ENCODE results near the gene NHLRC4. TPM values are rescaled to one million over a fixed set of nuclear protein-coding genes. Genes with fewer than 3 reads are reported as not detected.

The NHLRC4 gene
- polyA plus RNA-seq, 1 of the 3 experiments (the other 2 are of a cell fraction) = 0.69 TPM

DNA sequence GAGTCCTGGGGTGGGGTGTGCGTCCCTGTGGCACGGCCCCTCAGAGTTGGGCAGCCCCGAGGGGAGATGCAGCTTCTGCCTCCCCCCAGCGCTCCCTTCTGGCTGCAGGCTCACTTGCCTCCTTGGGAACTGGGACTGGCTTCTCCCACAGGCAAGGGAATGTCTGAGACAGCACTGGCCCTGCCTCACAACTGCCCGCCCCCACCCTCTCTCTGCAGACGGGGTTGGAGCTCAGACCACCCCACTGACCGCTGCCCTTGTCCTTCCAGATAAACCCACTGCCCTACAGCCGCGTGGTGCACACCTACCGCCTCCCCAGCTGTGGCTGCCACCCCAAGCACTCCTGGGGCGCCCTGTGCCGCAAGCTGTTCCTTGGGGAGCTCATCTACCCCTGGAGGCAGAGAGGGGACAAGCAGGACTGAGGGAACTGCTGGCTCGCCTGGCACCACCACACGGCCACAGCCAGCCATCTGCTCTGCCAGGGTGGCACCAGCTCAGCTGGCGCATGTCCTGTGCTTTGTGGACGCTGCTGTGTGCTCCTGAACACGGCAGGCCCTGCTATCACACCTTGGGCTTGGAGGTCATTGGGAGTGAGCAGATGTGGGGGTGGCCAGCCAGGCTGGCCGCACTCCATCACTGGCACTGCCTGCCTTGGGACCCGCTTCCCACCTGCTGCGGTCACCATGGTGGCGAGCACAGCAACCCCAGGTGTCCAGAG, 16.0 kb downstream of the NHLRC4 start (continued):
- TF ChIP-seq EP300 (IDR thresholded peaks at IDR 0.05; ENCODE audit: borderline replicate concordance in 1 of 2, low read depth in 1 of 2, low read length in 1 of 2) (no peak), TAF1 (IDR thresholded peaks at IDR 0.05; ENCODE audit: borderline replicate concordance, low read depth, low read length) (no peak), NFIC (IDR thresholded peaks at IDR 0.05; ENCODE audit: borderline replicate concordance) (no peak), POLR2AphosphoS5 (IDR thresholded peaks at IDR 0.05; ENCODE audit: low read depth, low read length) (no peak)
- TF ChIP-seq, protein P1, sequence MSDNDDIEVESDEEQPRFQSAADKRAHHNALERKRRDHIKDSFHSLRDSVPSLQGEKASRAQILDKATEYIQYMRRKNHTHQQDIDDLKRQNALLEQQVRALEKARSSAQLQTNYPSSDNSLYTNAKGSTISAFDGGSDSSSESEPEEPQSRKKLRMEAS (IDR thresholded peaks at IDR 0.05; ENCODE audit: low read depth) = no peak

DNA sequence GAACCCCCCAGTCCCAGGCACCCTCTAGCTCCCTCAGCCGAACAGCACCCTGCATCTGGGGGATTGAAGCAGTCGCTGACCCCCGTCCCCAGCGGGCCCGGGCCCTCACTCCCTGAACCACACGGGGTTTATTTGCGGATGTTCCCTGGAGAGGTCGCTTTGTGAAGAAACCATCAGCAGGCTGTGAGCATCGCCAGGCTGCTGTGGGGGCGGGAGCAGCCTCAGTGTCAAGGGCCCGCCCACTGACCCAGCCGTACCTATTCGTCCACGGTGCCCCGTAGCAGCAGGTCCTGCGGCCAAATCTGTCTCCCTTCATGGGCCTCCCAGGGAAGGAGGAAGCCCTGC, 16.6 kb downstream of the NHLRC4 start:
- H3K4me1 ChIP-seq (ENCODE audit: control insufficient read depth in 1 of 2, insufficient read depth in 2 of 2, low read depth in 1 of 2, low read length in 1 of 2) = peaks cover 21 to 30% of the 10 kb centered on the region in 2 experiments; a peak in 2 of 4 replicates
- H3K9me3 ChIP-seq = no peaks in the 10 kb centered on the region
- peaks cover 17% of the 10 kb centered on the region for H3F3A ChIP-seq (replicated peaks; ENCODE audit: insufficient read depth)
- WGBS (ENCODE audit: low lambda C conversion rate) = 98% methylated on average over 8 of the region's 16 CpGs
- no peak overlapping the region for H3K4me2 ChIP-seq
- CTCF ChIA-PET = no interaction called here
- no peak overlapping the region for H3K9ac ChIP-seq
- H3K4me3 ChIP-seq (ENCODE audit: low read depth in 2 of 2, low read length in 1 of 2) = no peak overlapping the region
- no peak overlapping the region for H2AFZ ChIP-seq (ENCODE audit: low read depth)
- no peak for DNase-seq
- no peak overlapping the region for H3K27ac ChIP-seq (ENCODE audit: low read depth in 2 of 2, low read length in 1 of 2)
- H4K20me1 ChIP-seq (ENCODE audit: insufficient read depth) = no peaks in the 10 kb centered on the region
- H3K9me2 ChIP-seq = no peaks in the 10 kb centered on the region
- H3K27me3 ChIP-seq (ENCODE audit: insufficient read depth) = no peaks in the 10 kb centered on the region
- peaks cover 3 to 15% of the 10 kb centered on the region in 2 experiments for H3K36me3 ChIP-seq (replicated peaks in 1 of 2; ENCODE audit: control insufficient read depth in 1 of 2, insufficient read depth in 2 of 2, low read length in 1 of 2)
- TF ChIP-seq GABPA (IDR thresholded peaks at IDR 0.05; ENCODE audit: low read depth) (no peak), RFX5 (IDR thresholded peaks at IDR 0.05; ENCODE audit: low read length) (no peak), NRF1 (IDR thresholded peaks at IDR 0.05; ENCODE audit: low read depth, low read length) (no peak), TCF12 (IDR thresholded peaks at IDR 0.05) (no peak), SMC3 (IDR thresholded peaks at IDR 0.05; ENCODE audit: low read depth, low read length) (no peak)
- POLR2A ChIA-PET = no interaction called here
- peaks cover 16% of the 10 kb centered on the region for H3K79me2 ChIP-seq (ENCODE audit: insufficient read depth)

DNA sequence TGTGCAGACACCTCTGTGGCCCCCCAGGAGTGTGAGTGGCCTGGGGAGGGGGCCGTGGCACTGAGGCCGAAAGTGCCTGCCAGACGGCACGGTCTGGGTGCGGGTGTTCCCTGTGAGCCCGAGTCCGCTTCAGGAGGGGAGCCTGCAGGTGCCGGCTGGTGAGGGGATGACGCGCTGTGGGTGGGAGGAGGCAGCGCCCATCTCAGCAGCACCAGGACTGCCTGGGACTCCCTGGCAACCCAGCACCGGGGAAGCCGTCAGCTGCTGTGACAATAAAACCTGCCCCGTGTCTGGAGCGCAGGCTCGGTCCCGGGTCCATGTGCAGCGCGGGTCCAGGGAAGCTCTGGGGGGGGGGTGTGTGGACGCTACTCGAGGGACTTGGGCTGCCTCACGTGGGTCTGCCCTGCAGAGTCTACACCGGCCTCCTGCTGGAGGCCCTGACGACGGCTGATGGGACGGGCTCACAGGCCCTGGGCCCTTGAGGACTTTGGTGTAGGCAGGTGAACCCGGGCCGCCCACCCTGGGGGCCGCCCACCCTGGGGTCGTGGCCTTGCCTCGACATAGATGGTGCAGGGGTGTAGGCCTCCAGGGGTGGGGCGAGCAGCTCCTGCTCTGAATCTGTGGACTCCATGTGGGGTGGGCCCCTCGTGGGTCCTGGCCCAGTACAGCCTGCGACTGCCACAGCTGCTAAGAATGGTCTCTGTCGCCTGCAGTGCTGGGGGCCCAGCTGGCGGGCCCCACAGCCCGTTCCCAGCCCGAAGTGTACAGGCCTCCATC, 17.2 kb downstream of the NHLRC4 start:
- Histone ChIP-seq H3K4me3 (ENCODE audit: low read depth in 2 of 2, low read length in 1 of 2) (no peak overlapping the region), H3K9ac (no peak overlapping the region), H4K20me1 (ENCODE audit: insufficient read depth) (no peaks in the 10 kb centered on the region), H3K79me2 (ENCODE audit: insufficient read depth) (peaks cover 21% of the 10 kb centered on the region), H3K27ac (ENCODE audit: low read depth in 2 of 2, low read length in 1 of 2) (no peak overlapping the region), H3K9me3 (no peaks in the 10 kb centered on the region), H3K27me3 (ENCODE audit: insufficient read depth) (no peaks in the 10 kb centered on the region), H3K4me1 (ENCODE audit: control insufficient read depth in 1 of 2, insufficient read depth in 2 of 2, low read depth in 1 of 2, low read length in 1 of 2) (peaks cover 21 to 30% of the 10 kb centered on the region in 2 experiments; a peak in 2 of 4 replicates), H3K4me2 (no peak overlapping the region), H3K9me2 (no peaks in the 10 kb centered on the region), H3F3A (replicated peaks; ENCODE audit: insufficient read depth) (peaks cover 20% of the 10 kb centered on the region), H2AFZ (ENCODE audit: low read depth) (no peak overlapping the region), H3K36me3 (replicated peaks in 1 of 2; ENCODE audit: control insufficient read depth in 1 of 2, insufficient read depth in 2 of 2, low read length in 1 of 2) (peaks cover 3 to 15% of the 10 kb centered on the region in 2 experiments)
- DNase-seq = peak; percentile 42
- WGBS (ENCODE audit: low lambda C conversion rate) = 92% methylated on average over 9 of the region's 38 CpGs
- ChIA-PET CTCF (interaction anchor here (1.6 kb wide), 1 partner anchor 51 kb away, joined by 5 read pairs; no protein-coding TSS in a partner anchor), POLR2A (no interaction called here)
- TF ChIP-seq JUND (IDR thresholded peaks at IDR 0.05) = no peak
- TF ChIP-seq FOSL2 (IDR thresholded peaks at IDR 0.05; ENCODE audit: borderline replicate concordance, low read depth) = no peak
- TF ChIP-seq, protein P2, sequence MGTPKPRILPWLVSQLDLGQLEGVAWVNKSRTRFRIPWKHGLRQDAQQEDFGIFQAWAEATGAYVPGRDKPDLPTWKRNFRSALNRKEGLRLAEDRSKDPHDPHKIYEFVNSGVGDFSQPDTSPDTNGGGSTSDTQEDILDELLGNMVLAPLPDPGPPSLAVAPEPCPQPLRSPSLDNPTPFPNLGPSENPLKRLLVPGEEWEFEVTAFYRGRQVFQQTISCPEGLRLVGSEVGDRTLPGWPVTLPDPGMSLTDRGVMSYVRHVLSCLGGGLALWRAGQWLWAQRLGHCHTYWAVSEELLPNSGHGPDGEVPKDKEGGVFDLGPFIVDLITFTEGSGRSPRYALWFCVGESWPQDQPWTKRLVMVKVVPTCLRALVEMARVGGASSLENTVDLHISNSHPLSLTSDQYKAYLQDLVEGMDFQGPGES (IDR thresholded peaks at IDR 0.05; ENCODE audit: low read depth, low read length) = no peak
- TF ChIP-seq, protein P3, sequence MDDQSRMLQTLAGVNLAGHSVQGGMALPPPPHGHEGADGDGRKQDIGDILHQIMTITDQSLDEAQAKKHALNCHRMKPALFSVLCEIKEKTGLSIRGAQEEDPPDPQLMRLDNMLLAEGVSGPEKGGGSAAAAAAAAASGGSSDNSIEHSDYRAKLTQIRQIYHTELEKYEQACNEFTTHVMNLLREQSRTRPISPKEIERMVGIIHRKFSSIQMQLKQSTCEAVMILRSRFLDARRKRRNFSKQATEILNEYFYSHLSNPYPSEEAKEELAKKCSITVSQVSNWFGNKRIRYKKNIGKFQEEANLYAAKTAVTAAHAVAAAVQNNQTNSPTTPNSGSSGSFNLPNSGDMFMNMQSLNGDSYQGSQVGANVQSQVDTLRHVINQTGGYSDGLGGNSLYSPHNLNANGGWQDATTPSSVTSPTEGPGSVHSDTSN (IDR thresholded peaks at IDR 0.05) = no peak
- no peak for TF ChIP-seq CHD2 (IDR thresholded peaks at IDR 0.05; ENCODE audit: low read length, partially characterized antibody)
- TF ChIP-seq RXRA (IDR thresholded peaks at IDR 0.05; ENCODE audit: borderline replicate concordance, low read depth) = no peak
- TF ChIP-seq, protein P4, sequence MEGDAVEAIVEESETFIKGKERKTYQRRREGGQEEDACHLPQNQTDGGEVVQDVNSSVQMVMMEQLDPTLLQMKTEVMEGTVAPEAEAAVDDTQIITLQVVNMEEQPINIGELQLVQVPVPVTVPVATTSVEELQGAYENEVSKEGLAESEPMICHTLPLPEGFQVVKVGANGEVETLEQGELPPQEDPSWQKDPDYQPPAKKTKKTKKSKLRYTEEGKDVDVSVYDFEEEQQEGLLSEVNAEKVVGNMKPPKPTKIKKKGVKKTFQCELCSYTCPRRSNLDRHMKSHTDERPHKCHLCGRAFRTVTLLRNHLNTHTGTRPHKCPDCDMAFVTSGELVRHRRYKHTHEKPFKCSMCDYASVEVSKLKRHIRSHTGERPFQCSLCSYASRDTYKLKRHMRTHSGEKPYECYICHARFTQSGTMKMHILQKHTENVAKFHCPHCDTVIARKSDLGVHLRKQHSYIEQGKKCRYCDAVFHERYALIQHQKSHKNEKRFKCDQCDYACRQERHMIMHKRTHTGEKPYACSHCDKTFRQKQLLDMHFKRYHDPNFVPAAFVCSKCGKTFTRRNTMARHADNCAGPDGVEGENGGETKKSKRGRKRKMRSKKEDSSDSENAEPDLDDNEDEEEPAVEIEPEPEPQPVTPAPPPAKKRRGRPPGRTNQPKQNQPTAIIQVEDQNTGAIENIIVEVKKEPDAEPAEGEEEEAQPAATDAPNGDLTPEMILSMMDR (IDR thresholded peaks at IDR 0.05) = no peak
- TF ChIP-seq NFIC (IDR thresholded peaks at IDR 0.05; ENCODE audit: borderline replicate concordance) = no peak
- no peak for TF ChIP-seq SIN3A (IDR thresholded peaks at IDR 0.05; ENCODE audit: borderline replicate concordance, low read depth, low read length)
- no peak for TF ChIP-seq RCOR1 (IDR thresholded peaks at IDR 0.05; ENCODE audit: low read length)
- TF ChIP-seq, protein P1 (IDR thresholded peaks at IDR 0.05; ENCODE audit: low read depth) = no peak
- TF ChIP-seq TEAD4 (IDR thresholded peaks at IDR 0.05; ENCODE audit: borderline replicate concordance, insufficient read depth) = no peak
